IMR-90 (cell line): ENCODE results near the gene ACSM6. TPM values are rescaled to one million over a fixed set of nuclear protein-coding genes. Genes with fewer than 3 reads are reported as not detected.

Source experiments
- ATAC-seq: fragments of 200-7000 bp; cut with Tn5 transposase; 2 replicates; pipeline ENCODE4 v1.9.1; 2020; ENCODE audit warnings: low read depth, mild to moderate bottlenecking, moderate library complexity
- BruUV-seq: library from RNA; stranded (reverse); fragments of 400-500 nt; replicated peaks from 2 replicates; lab custom pipeline; 2021; lab: Mats Ljungman, UMichigan
- CTCF ChIA-PET: fragments of 300-600 bp; formaldehyde crosslinking; extraction: SDS; loops from one replicate; lab custom pipeline; 2021; ENCODE audit warnings: antibody characterized with exemption; lab: Yijun Ruan, JAX
- POLR2A ChIA-PET: fragments of 300-600 bp; sonication (Branson Sonifier 250); formaldehyde crosslinking; loops from one replicate; lab custom pipeline; 2022; ENCODE audit warnings: antibody characterized with exemption; ENCODE audit not compliant: unreplicated experiment; lab: Charles Lee
- DNase-seq: peaks from one replicate; pipeline ENCODE4 v3.0.0; 2013
- H2AFZ ChIP-seq: replicated peaks from 2 replicates; pipeline ENCODE3; 2013; ENCODE audit warnings: low read length, mild to moderate bottlenecking; ENCODE audit not compliant: poor library complexity
- H2AK5ac ChIP-seq: 2 replicates; pipeline ENCODE4 v1.6.1; 2013; ENCODE audit warnings: low read depth, low read length, inconsistent platforms
- H2AK9ac ChIP-seq: replicated peaks from 2 replicates; pipeline ENCODE3; 2013; ENCODE audit warnings: mild to moderate bottlenecking, low read depth, low read length, moderate library complexity; ENCODE audit not compliant: poor library complexity
- H2BK120ac ChIP-seq: 2 replicates; pipeline ENCODE4 v1.6.1; 2013; ENCODE audit warnings: low read depth, low read length, inconsistent platforms
- H2BK15ac ChIP-seq: 3 replicates; pipeline ENCODE4 v1.6.1; 2013; ENCODE audit warnings: low read depth, low read length, inconsistent platforms
- H2BK20ac ChIP-seq: 2 replicates; pipeline ENCODE4 v1.6.1; 2013; ENCODE audit warnings: low read depth, mild to moderate bottlenecking, inconsistent platforms, low read length, moderate library complexity
- H2BK5ac ChIP-seq: 2 replicates; pipeline ENCODE4 v1.6.1; 2013; ENCODE audit warnings: mild to moderate bottlenecking, low read depth, low read length, inconsistent platforms; ENCODE audit not compliant: poor library complexity, severe bottlenecking
- H3K14ac ChIP-seq: replicated peaks from 2 replicates; pipeline ENCODE4 v1.6.1; 2013; ENCODE audit warnings: low read depth, low read length, inconsistent platforms
- H3K18ac ChIP-seq: 2 replicates; pipeline ENCODE4 v1.6.1; 2013; ENCODE audit warnings: low read depth, low read length, control low read depth
- H3K23ac ChIP-seq: 2 replicates; pipeline ENCODE4 v1.6.1; 2013; ENCODE audit warnings: low read depth, low read length, inconsistent platforms
- H3K27ac ChIP-seq: 2 replicates; pipeline ENCODE4 v1.5.1; 2013; ENCODE audit warnings: mild to moderate bottlenecking, control low read depth, low read length; ENCODE audit not compliant: insufficient read depth
- H3K27me3 ChIP-seq: 2 replicates; pipeline ENCODE4 v1.6.1; 2013; ENCODE audit warnings: low read length; ENCODE audit not compliant: control insufficient read depth, insufficient read depth
- H3K36me3 ChIP-seq: 2 replicates; pipeline ENCODE4 v1.6.1; 2013; ENCODE audit warnings: low read length, mixed read lengths; ENCODE audit not compliant: control insufficient read depth, insufficient read depth
- H3K4ac ChIP-seq: 2 replicates; pipeline ENCODE4 v1.6.1; 2013; ENCODE audit warnings: low read depth, low read length, inconsistent platforms
- H3K4me1 ChIP-seq: 2 replicates; pipeline ENCODE4 v1.6.1; 2013; ENCODE audit warnings: low read length, mixed read lengths; ENCODE audit not compliant: control insufficient read depth, insufficient read depth
- H3K4me2 ChIP-seq: 2 replicates; pipeline ENCODE4 v1.6.1; 2013; ENCODE audit warnings: low read depth, mild to moderate bottlenecking, control low read depth, low read length, moderate library complexity
- H3K4me3 ChIP-seq: 2 replicates; pipeline ENCODE4 v1.5.1; 2013; ENCODE audit warnings: low read depth, mild to moderate bottlenecking, control low read depth, low read length, moderate library complexity; ENCODE audit not compliant: insufficient read depth
- H3K56ac ChIP-seq: 2 replicates; pipeline ENCODE4 v1.6.1; 2013; ENCODE audit warnings: low read length, inconsistent platforms; ENCODE audit not compliant: insufficient read depth; ENCODE audit errors: extremely low read depth
- H3K79me1 ChIP-seq, 2 experiments: 2 replicates each; pipeline ENCODE4 v1.6.1; 2013; ENCODE audit warnings: low read length in 2 of 2, inconsistent platforms in 1 of 2, low read depth in 1 of 2
- H3K9ac ChIP-seq: 2 replicates; pipeline ENCODE4 v1.6.1; 2013; ENCODE audit warnings: low read depth, low read length, control low read depth
- H3K9me1 ChIP-seq: 2 replicates; pipeline ENCODE4 v1.6.1; 2013; ENCODE audit warnings: low read length, inconsistent platforms; ENCODE audit not compliant: insufficient read depth
- H3K9me3 ChIP-seq: 2 replicates; pipeline ENCODE4 v1.6.1; 2013; ENCODE audit warnings: low read length; ENCODE audit not compliant: control insufficient read depth, insufficient read depth
- H4K20me1 ChIP-seq: 2 replicates; pipeline ENCODE4 v1.6.1; 2013; ENCODE audit warnings: low read length, inconsistent platforms; ENCODE audit not compliant: insufficient read depth
- H4K5ac ChIP-seq: 2 replicates; pipeline ENCODE4 v1.6.1; 2013; ENCODE audit warnings: mild to moderate bottlenecking, low read depth, low read length, control low read depth
- H4K8ac ChIP-seq, 2 experiments: 2 replicates each; pipeline ENCODE4 v1.6.1; 2013; ENCODE audit warnings: low read depth in 2 of 2, low read length in 2 of 2, control low read depth in 1 of 2, inconsistent platforms in 1 of 2
- H4K91ac ChIP-seq: 2 replicates; pipeline ENCODE4 v1.6.1; 2013; ENCODE audit warnings: low read depth, low read length, inconsistent platforms; ENCODE audit not compliant: insufficient read depth
- BHLHE40 ChIP-seq: fragments of 150-350 bp; IDR thresholded peaks from 2 replicates; pipeline ENCODE4 v1.6.1; 2016; ENCODE audit warnings: mild to moderate bottlenecking, low read depth, low read length
- CEBPB ChIP-seq: IDR thresholded peaks from 2 replicates; pipeline ENCODE4 v1.6.1; 2012; ENCODE audit warnings: low read depth, low read length, improper control_type of control experiment
- CHD1 ChIP-seq: IDR thresholded peaks from 2 replicates; pipeline ENCODE4 v1.6.1; 2012; ENCODE audit warnings: low read depth, low read length, improper control_type of control experiment
- ELK1 ChIP-seq: fragments of 150-350 bp; IDR thresholded peaks from 2 replicates; pipeline ENCODE4 v1.6.1; 2016; ENCODE audit warnings: low read depth, mild to moderate bottlenecking, low read length, moderate library complexity, borderline replicate concordance
- FOS ChIP-seq: fragments of 150-350 bp; IDR thresholded peaks from 2 replicates; pipeline ENCODE4 v1.6.1; 2016; ENCODE audit warnings: low read depth, low read length
- MAFK ChIP-seq: IDR thresholded peaks from 2 replicates; pipeline ENCODE4 v1.6.1; 2012; ENCODE audit warnings: low read depth, low read length, improper control_type of control experiment
- MAZ ChIP-seq: IDR thresholded peaks from 2 replicates; pipeline ENCODE4 v1.6.1; 2012; ENCODE audit warnings: low read depth, mild to moderate bottlenecking, low read length, improper control_type of control experiment, moderate library complexity, borderline replicate concordance
- MXI1 ChIP-seq: IDR thresholded peaks from 2 replicates; pipeline ENCODE4 v1.6.1; 2012; ENCODE audit warnings: low read depth, mild to moderate bottlenecking, low read length, moderate library complexity, borderline replicate concordance
- NFE2L2 ChIP-seq: fragments of 150-350 bp; IDR thresholded peaks from 2 replicates; pipeline ENCODE4 v1.6.1; 2016; ENCODE audit warnings: low read depth, mild to moderate bottlenecking, low read length
- POLR2A ChIP-seq: IDR thresholded peaks from 2 replicates; pipeline ENCODE4 v1.6.1; 2012; ENCODE audit warnings: mild to moderate bottlenecking, low read depth, low read length
- RCOR1 ChIP-seq: IDR thresholded peaks from 2 replicates; pipeline ENCODE4 v1.6.1; 2012; ENCODE audit warnings: mild to moderate bottlenecking, low read length, improper control_type of control experiment; ENCODE audit not compliant: insufficient replicate concordance
- RFX5 ChIP-seq: IDR thresholded peaks from 2 replicates; pipeline ENCODE4 v1.8.0; 2012; ENCODE audit warnings: low read depth, mild to moderate bottlenecking, low read length, moderate library complexity
- WGBS, 2 experiments: methylation state at CpG; one replicate each; pipeline versions ENCODE4 v1.1.5 to v1.1.7; 2013; ENCODE audit warnings: missing lambda C conversion rate in 2 of 2; ENCODE audit not compliant: insufficient read length in 1 of 2; ENCODE audit errors: extremely low coverage in 2 of 2; 5-methylcytosine and 5-hydroxymethylcytosine counted together
- dilution Hi-C: fragments of 300-500 bp; cut with HindIII; formaldehyde crosslinking; loops from one replicate; pipeline ENCODE4 v1.14.3; 2018; ENCODE audit warnings: low sequenced_read_pairs; ENCODE audit not compliant: unreplicated experiment
- in situ Hi-C: fragments of 300-500 bp; cut with MboI; formaldehyde crosslinking; loops from 3 replicates; pipeline ENCODE4 v1.14.3; 2019; ENCODE audit warnings: low sequenced_read_pairs, inconsistent platforms, mixed read lengths
- intact Hi-C: fragments of 100-400 bp; cut with micrococcal nuclease; formaldehyde crosslinking; loops from 2 replicates; pipeline ENCODE4 v1.10.0; 2022
- polyA plus RNA-seq, 3 experiments: library from polyadenylated mRNA; depleted of rRNA; stranded (reverse); fragments of >200 nt; gene quantifications; 2 replicates each; pipeline ENCODE4 v1.2.3, GENCODE V29; 2012; ENCODE audit warnings: low replicate concordance in 1 of 3
- total RNA-seq: library from RNA; depleted of rRNA; stranded (reverse); fragments of >200 nt; gene quantifications from 2 replicates; pipeline ENCODE4 v1.2.3, GENCODE V29; 2012
- TF ChIP-seq, protein P1 (sequence below): fragments of 150-350 bp; IDR thresholded peaks from 2 replicates; pipeline ENCODE4 v1.6.1; 2017; ENCODE audit warnings: mild to moderate bottlenecking, antibody characterized with exemption, low read length, low read depth
- TF ChIP-seq, protein P2 (sequence below): conservative IDR thresholded peaks from 2 replicates; pipeline ENCODE4 v1.5.1; 2012; ENCODE audit warnings: mild to moderate bottlenecking, low read depth, low read length, improper control_type of control experiment

The ACSM6 gene
- total and polyA plus RNA-seq, 2 of the 4 experiments (the other 2 are of a cell fraction), result not detected

- Histone ChIP-seq H3K36me3 (peaks cover 41% of the 10 kb centered on the region), H3K4me1 (peaks cover 28% of the 10 kb centered on the region)
- CTCF ChIA-PET, result interaction anchor here (0.9 to 3.4 kb wide), 3 partner anchors 12 to 127 kb away, joined by 3 to 29 read pairs (median 10); no protein-coding TSS in a partner anchor
- TF ChIP-seq, protein P1, sequence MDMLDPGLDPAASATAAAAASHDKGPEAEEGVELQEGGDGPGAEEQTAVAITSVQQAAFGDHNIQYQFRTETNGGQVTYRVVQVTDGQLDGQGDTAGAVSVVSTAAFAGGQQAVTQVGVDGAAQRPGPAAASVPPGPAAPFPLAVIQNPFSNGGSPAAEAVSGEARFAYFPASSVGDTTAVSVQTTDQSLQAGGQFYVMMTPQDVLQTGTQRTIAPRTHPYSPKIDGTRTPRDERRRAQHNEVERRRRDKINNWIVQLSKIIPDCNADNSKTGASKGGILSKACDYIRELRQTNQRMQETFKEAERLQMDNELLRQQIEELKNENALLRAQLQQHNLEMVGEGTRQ, result no peak
- TF ChIP-seq MAZ (no peak), MXI1 (no peak), POLR2A (no peak), CHD1 (no peak), RFX5 (no peak), RCOR1 (no peak), ELK1 (no peak), BHLHE40 (no peak), FOS (no peak), NFE2L2 (no peak), MAFK (no peak), CEBPB (no peak)
- TF ChIP-seq, protein P2, sequence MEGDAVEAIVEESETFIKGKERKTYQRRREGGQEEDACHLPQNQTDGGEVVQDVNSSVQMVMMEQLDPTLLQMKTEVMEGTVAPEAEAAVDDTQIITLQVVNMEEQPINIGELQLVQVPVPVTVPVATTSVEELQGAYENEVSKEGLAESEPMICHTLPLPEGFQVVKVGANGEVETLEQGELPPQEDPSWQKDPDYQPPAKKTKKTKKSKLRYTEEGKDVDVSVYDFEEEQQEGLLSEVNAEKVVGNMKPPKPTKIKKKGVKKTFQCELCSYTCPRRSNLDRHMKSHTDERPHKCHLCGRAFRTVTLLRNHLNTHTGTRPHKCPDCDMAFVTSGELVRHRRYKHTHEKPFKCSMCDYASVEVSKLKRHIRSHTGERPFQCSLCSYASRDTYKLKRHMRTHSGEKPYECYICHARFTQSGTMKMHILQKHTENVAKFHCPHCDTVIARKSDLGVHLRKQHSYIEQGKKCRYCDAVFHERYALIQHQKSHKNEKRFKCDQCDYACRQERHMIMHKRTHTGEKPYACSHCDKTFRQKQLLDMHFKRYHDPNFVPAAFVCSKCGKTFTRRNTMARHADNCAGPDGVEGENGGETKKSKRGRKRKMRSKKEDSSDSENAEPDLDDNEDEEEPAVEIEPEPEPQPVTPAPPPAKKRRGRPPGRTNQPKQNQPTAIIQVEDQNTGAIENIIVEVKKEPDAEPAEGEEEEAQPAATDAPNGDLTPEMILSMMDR, result no peak
Observed at GRCh38 chr10:95247881-95248583, 54.0 kb downstream of the ACSM6 start.

More at GRCh38 chr10:95247881-95248583, 54.0 kb downstream of the ACSM6 start:
- Histone ChIP-seq H3K9ac (peak overlapping the region; percentile 59), H2BK15ac (peak overlapping the region; percentile 95), H3K9me3 (no peaks in the 10 kb centered on the region), H4K8ac (peak overlapping the region; percentile 41 to 90), H2AFZ (peak overlapping the region; percentile 9), H2AK9ac (peak overlapping the region; percentile 94), H2BK20ac (peak overlapping the region; percentile 93), H3K18ac (peak overlapping the region; percentile 98), H3K27ac (peak overlapping the region; percentile 95), H3K4me2 (peak overlapping the region; percentile 70), H3K27me3 (no peaks in the 10 kb centered on the region), H3K9me1 (peaks cover 23% of the 10 kb centered on the region), H3K4ac (peak overlapping the region; percentile 96), H3K4me3 (no peak overlapping the region), H2BK120ac (peak overlapping the region; percentile 93), H4K91ac (peak overlapping the region; percentile 95), H2BK5ac (peak overlapping the region; percentile 91), H4K5ac (peak overlapping the region; percentile 91), H2AK5ac (peak overlapping the region; percentile 96), H3K79me1 (peaks cover 25 to 59% of the 10 kb centered on the region in 2 experiments; a peak in 3 of 4 replicates), H4K20me1 (peaks cover 21% of the 10 kb centered on the region), H3K23ac (peak overlapping the region; percentile 96), H3K14ac (peak overlapping the region; percentile 89), H3K56ac (peak overlapping the region; percentile 88)
- dilution Hi-C loops, result no loop called here
- ATAC-seq (no peak), DNase-seq (no peak)
- in situ Hi-C loops, result no loop called here
- POLR2A ChIA-PET, result interaction anchor here (0.7 kb wide), 1 partner anchor 10 kb away, joined by 3 read pairs; no protein-coding TSS in a partner anchor
- WGBS, 2 experiments, result 100% methylated on average over 1 of the region's 7 CpGs; no CpG with 5 or more reads in 1 of the 2 experiments
- no TSS peak for BruUV-seq
- intact Hi-C loops, result loop anchor here (1.0 to 2.0 kb wide), 4 partner anchors 31 to 353 kb away; no protein-coding TSS in a partner anchor
